ENCODE data around the gene IMMP1L.
"Not testable (repeated sequence)": the region's sequence is repeated elsewhere in the genome, so short reads cannot be mapped to it uniquely, and the experiment has no call there.

Gene IMMP1L

DNA sequence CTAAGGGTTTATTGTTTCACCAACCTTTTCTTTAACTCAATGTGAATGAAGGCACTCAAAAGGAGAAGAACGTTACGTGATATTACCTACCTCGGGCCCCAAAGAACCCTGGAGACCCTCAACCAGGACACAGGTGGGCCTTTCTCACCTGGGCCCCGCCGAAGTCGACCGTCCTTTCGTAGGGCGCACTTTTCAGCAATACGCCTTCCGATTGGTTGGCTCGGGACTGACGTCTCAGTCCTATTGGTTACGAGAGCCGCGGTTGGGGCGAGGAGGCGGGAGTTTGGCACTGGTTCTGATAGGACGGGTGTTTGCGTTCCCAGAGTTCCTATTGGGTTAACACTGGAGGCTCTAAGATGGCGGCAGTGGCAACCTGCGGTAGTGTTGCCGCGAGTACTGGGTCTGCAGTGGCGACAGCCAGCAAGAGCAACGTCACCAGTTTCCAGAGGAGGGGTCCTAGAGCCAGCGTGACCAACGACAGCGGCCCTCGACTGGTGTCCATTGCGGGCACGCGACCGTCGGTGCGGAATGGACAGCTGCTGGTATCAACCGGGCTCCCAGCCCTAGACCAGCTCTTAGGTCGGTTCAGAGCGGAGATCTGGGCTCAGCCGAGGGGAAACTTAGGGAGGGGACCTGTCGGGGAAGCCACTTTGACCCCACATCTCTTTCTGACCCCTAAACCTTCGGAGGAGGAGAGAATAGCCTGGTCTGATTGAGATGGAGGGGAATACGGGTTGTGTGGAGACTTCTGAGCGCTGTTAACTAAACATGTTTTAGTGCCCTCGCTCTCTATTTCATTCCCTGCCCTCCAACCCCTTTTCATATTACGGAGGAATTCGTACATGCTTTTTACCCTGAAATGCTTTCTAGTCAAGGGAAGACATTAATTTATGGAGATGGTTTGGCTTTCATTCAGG lies at the start of gene IMMP1L, which contains the start of gene ELP4:
IMMP1L (minus strand) TSS at position 194 of the 917 bp plus-strand sequence. CDS start 46,346 bp downstream, outside the sequence.
ELP4 (plus strand) TSS at position 339 of the 917 bp plus-strand sequence; CDS start at position 357, 18 bp downstream.
- peak; percentile 89 for DNase-seq (ENCODE audit: low read depth in 2 of 2)

- no peak for DNase-seq (ENCODE audit: low read depth in 2 of 2)
Measured at GRCh38 chr11:31558001-31558400, 48.6 kb upstream of the IMMP1L start.

DNA sequence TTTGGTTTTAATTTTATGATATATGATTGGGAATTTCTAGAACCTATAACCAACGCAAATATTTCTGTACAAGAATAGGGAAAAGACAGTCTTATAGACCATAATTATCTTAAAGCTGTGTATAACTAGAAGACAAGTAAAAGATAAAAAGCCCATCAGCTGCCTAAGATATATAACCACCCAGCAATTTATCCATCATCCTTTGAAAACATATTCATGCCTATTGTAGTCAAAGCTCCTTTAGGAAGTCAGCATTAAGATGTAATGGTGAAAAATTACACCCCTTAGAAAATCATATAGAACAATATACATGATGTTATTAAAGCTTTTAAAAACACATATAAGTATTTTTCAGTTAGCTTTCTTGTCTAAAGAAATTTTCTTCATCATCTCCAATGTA lies 46.5 kb upstream of the IMMP1L start:
- DNase-seq (ENCODE audit: low read depth in 2 of 2): no peak

- DNase-seq (ENCODE audit: low read depth in 2 of 2): no peak
Measured at GRCh38 chr11:31542862-31543261, 33.4 kb upstream of the IMMP1L start.

DNA sequence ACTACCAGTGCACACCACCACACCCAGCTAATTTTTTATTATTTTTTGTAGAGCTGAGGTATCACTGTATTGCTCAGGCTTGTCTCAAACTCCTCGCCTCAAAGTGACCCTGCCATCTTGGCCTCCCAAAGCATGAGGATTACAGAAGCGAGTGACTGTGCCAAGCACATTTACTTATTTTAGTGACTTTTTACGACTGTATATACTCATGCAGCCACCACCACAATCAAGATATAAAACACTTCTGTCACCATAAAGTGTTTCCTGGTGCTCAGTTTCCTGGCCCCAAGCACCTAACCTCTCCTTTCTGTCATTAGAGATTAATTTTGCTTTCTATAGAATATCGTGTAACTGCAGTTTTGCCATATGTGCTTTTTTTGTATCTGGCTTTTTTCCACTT lies 26.1 kb upstream of the IMMP1L start:
- no peak for DNase-seq (ENCODE audit: low read depth in 2 of 2)

DNA sequence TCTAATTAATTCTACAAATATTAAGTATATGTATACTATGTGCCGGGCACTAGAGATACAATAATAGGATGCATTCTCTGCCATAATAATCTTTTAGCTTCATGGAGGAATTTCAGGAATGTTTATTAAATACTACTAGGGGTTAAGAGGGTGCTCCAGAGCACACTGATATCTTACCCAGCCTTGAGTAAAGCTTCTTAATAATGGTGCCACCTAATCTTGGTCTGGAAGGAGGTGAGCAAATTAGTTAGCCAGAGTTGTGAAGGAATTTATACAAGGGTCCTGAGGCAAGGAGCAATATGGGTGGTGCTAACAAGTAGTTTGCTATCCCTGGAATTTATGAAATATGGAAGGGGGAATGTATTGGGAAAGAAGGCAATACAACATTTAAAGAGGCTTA lies 21.9 kb upstream of the IMMP1L start:
- DNase-seq (ENCODE audit: low read depth in 2 of 2): no peak

GRCh38 chr11:31529701-31530100 lies 20.3 kb upstream of the IMMP1L start:
- no peak for DNase-seq (ENCODE audit: low read depth in 2 of 2)

DNA sequence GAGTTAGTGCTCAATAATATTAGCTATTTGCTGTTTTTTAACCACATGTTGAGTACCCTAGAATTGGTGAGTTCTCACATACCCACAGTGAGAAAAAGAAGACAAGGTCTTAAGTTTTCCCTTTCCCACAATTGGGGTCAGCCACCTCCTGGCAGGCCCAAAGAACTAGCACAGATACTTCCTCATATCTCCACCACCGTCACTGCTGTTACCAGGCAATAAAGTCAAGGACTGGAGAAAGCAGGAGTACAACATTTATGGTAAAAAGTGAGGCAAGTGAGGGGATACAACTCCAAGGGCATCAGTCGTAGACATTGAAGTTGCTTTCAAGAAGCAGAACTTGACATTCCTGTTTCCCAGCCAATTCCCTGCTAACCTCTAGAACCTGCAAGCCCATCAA lies 19.8 kb upstream of the IMMP1L start:
- DNase-seq (ENCODE audit: low read depth in 2 of 2): no peak

- DNase-seq (ENCODE audit: low read depth in 2 of 2): no peak
Measured at GRCh38 chr11:31521497-31522150, 12.2 kb upstream of the IMMP1L start.

DNA sequence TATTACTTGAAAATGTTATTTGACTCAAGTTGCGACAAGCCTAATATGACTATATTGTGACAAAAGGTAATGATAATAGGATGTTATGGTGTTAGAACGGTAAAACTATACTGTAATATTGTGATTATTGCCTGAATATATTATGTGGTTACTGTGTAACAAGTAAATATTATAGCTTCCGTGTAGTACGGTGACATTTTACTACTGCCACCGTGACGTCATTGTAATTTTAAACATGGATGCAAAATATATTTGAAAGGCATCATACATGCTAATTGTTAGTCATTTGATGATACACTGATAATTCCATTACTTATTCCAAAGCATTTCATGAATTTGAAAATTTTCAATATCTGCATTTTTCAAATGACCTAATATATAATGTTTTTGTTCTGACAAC lies 2.7 kb upstream of the IMMP1L start:
- DNase-seq (ENCODE audit: low read depth in 2 of 2): no peak

DNA sequence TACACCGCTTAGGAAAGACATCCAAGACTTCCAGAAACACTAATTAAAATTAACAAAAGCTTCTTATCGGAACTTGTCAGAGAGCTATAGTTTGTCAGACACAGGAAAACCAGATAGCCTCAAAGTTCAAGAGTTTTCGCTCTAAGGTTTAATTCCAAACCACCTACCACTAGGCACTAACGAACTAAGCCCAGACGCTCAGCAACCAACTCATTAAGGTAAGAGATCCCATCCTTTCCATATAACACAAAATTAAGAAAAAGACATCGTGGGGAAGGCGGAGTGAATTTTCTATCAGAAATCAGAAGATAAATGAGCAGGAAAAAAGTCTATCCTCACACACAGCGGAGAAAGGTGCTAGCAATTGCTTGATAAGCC lies 382 bp downstream of the IMMP1L start:
- no peak for DNase-seq (ENCODE audit: low read depth in 2 of 2)

GRCh38 chr11:31500560-31500959 lies 8.9 kb downstream of the IMMP1L start:
- no peak for DNase-seq (ENCODE audit: low read depth in 2 of 2)

DNA sequence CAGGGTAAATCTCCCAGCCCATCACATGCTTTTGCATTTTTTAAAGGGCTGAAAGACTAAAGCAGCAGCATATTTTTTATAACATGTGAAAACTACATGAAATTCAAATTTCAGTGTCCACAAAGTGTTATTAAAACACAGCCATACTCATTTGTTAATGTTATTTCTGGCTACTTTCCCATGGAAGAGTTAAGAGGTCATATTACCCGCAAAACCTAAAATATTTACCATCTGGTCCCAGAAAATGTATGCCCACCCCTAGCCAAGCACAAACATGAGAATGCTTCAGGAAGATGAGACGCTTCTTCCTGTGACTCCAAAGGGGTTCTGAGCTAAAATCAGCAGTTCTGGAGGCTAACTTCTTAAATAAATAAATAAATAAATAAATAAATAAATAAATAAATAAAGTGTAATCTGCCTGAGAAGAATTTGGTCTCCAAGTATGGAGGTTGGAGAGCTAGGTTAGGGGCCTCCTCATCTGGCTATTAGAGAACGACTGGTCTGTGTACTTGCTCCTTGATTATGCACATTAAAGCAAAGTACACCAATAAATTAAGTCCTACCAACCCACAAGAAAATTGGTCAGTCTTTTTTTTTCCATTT lies 9.7 kb downstream of the IMMP1L start:
- no peak for DNase-seq (ENCODE audit: low read depth in 2 of 2)

DNA sequence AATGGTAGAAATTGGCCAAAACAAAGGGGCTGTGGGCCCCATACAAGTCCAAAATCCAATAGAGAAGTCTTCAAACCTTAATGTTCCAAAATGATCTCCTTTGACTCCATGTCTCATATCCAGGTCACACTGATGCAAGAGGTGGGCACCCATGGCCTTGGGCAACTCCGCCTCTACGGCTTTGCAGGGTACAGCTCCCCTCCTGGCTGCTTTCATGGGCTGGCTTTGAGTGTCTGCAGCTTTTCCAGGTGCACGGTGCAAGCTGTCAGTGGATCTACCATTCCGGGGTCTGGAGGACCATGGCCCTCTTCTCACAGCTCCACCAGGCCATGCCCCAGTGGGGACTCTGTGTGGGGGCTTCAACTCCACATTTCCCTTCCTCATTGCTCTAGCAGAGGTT lies 15.7 kb downstream of the IMMP1L start:
- not testable (repeated sequence) for DNase-seq (ENCODE audit: low read depth in 2 of 2)

DNA sequence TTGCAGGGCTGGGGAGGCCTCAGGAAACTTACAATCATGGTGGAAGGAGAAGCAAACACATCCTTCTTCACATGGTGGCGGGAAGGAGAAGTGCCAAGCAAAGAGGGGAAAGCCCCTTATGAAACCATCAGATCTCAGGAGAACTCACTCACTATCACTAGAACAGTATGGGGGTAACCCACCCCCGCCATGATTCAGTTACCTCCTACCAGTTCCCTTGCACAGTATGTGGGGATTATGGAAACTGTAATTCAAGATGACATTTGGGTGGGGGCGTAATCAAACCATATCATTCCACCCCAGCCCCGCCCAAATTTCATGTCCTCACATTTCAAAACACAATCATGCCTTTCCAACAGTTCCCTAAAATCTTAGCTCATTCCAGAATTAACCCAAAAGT lies 16.2 kb downstream of the IMMP1L start:
- DNase-seq (ENCODE audit: low read depth in 2 of 2): no peak

- no peak for DNase-seq (ENCODE audit: low read depth in 2 of 2)
Measured at GRCh38 chr11:31492320-31492913, 17.0 kb downstream of the IMMP1L start.

DNA sequence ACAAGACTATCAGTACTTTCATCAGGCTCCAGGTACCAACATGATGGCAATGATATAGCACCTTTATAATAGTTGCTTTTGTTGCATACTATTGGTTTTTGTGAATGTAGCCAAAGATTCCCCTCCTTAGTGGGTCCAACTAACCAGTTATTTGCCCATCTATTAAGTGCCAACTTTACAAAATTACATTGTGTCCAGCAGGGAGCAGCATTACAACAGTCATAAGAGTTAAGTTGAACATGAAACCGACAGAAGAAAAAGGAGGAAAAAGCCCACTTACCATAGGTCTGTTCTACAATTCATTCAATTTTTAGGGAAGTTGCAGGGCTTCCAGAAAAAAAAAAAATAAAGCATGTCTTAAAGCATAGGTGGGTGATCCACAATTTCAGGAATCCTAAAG lies 21.6 kb downstream of the IMMP1L start:
- no peak for DNase-seq (ENCODE audit: low read depth in 2 of 2)

- no peak for DNase-seq (ENCODE audit: low read depth in 2 of 2)
Measured at GRCh38 chr11:31484497-31484896, 24.9 kb downstream of the IMMP1L start.

DNA sequence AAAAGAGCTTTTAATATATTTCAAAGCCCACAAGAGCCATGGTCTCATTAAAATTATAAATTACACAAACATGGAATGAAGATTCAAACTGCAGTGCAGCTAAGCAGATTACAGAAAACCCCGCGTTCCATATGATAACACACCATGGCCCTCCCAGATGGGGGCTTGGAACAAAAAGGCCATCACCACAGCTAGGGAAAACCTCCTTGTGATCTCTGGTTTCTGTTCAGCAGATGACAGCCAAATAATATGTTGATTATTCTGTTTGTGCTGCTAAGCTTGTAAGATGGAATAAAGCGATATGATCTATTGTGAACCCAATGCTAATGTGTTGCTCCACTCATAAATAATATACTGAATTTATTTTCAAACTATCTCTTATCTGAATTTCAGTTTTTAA lies 28.5 kb downstream of the IMMP1L start:
- no peak for DNase-seq (ENCODE audit: low read depth in 2 of 2)

- no peak for DNase-seq (ENCODE audit: low read depth in 2 of 2)
Measured at GRCh38 chr11:31479066-31479465, 30.4 kb downstream of the IMMP1L start.

DNA sequence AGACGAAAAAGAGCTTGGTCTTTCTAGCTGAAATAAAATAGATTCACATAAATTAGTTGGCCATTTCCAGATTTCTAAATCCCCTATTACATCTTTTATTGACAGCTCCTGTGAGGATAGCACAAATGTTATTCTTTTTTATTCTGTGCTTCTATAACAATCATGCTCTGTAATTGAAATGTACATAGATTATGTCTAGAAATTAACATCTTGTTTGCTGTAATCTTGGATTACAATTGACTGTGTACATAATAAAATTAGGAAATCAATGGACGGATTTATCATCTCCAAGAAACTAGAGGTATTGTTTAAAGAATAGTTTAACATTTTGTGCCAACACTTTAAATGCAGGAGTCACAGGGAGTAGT lies 31.2 kb downstream of the IMMP1L start:
- no peak for DNase-seq (ENCODE audit: low read depth in 2 of 2)

GRCh38 chr11:31477528-31478222 lies 31.7 kb downstream of the IMMP1L start:
- no peak for DNase-seq (ENCODE audit: low read depth in 2 of 2)
